ENCODE results near the gene AGPS.

DNA sequence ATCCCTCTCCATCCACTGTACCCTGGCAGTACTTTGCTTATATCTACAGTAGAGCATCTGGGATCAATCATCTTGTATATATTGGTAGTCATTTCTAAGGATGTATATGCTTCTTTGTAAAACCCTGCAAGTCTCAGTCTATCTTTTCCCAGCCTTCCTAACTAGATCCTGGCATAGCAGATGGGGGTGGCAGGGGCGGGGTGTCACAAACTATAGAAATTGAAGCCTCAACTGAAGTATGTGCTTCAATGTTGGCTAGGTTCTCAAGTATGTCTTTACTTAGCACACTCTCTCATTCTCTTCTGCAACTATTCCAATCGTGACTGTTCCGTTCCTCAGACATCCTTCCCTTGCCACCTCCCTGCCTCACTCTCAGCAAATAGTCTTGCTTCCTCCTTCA lies 30.1 kb upstream of the AGPS start:
- TF ChIP-seq EZH2phosphoT487 (IDR thresholded peaks at IDR 0.05; ENCODE audit: insufficient read depth, low read depth) (no peak), EZH2 (IDR thresholded peaks at IDR 0.05; ENCODE audit: insufficient read depth, poor library complexity, severe bottlenecking) (no peak)

Measured in GM23248 (cell line).